Measurements from ENCODE around the gene SDC4.

- TF ChIP-seq CTCF (IDR thresholded peaks at IDR 0.05; ENCODE audit: low read depth, low read length, missing input control) = no peak
- TF ChIP-seq TAF1 (conservative IDR thresholded peaks at IDR 0.05) = no peak
These were observed 30.0 kb upstream of the SDC4 start, which contains the start of gene TP53TG5 for GRCh38 chr20:45378191-45378590.
